HG03045 (cell line): ENCODE measurements around the gene CYTH1.
"Not testable (repeated sequence)": the region's sequence is repeated elsewhere in the genome, so short reads cannot be mapped to it uniquely, and the experiment has no call there.

ENCODE experiments used
- ATAC-seq: cut with Tn5 transposase; IDR thresholded peaks from one replicate; pipeline ENCODE4 v1.9.1; 2021; ENCODE audit warnings: mild to moderate bottlenecking, moderate library complexity; ENCODE audit not compliant: unreplicated experiment

The CYTH1 gene

GRCh38 chr17:78674595-78675315 is 107.3 kb downstream of the CYTH1 start:
- ATAC-seq, result no peak

- ATAC-seq, result no peak
Observed at GRCh38 chr17:78674156-78674555, 107.9 kb downstream of the CYTH1 start.

GRCh38 chr17:78673395-78673794 is 108.7 kb downstream of the CYTH1 start:
- ATAC-seq, result no peak

GRCh38 chr17:78672871-78673371 is 109.2 kb downstream of the CYTH1 start:
- ATAC-seq, result no peak

GRCh38 chr17:78672005-78672404 is 110.1 kb downstream of the CYTH1 start:
- ATAC-seq, result no peak

GRCh38 chr17:78671726-78672001 is 110.4 kb downstream of the CYTH1 start:
- not testable (repeated sequence) for ATAC-seq

GRCh38 chr17:78670850-78671725 is 111.0 kb downstream of the CYTH1 start:
- no peak for ATAC-seq

- ATAC-seq, result no peak
Observed at GRCh38 chr17:78669975-78670518, 112.0 kb downstream of the CYTH1 start.

GRCh38 chr17:78669256-78669974 is 112.7 kb downstream of the CYTH1 start:
- ATAC-seq, result no peak

- no peak for ATAC-seq
Observed at GRCh38 chr17:78668847-78669246, 113.2 kb downstream of the CYTH1 start.

- ATAC-seq, result no peak
Observed at GRCh38 chr17:78667741-78668640, 114.1 kb downstream of the CYTH1 start.

- ATAC-seq, result no peak
Observed at GRCh38 chr17:78667091-78667490, 115.0 kb downstream of the CYTH1 start.

- ATAC-seq, result no peak
Observed at GRCh38 chr17:78665952-78666920, 115.8 kb downstream of the CYTH1 start.

- no peak for ATAC-seq
Observed at GRCh38 chr17:78665387-78665951, 116.6 kb downstream of the CYTH1 start.

- no peak for ATAC-seq
Observed at GRCh38 chr17:78664476-78665386, 117.3 kb downstream of the CYTH1 start.

GRCh38 chr17:78661093-78661770 is 120.8 kb downstream of the CYTH1 start:
- no peak for ATAC-seq

- ATAC-seq, result no peak
Observed at GRCh38 chr17:78659546-78659945, 122.5 kb downstream of the CYTH1 start.
